HepG2 (cell line): Measurements from ENCODE around the gene ATP23. TPM values are rescaled to one million over a fixed set of nuclear protein-coding genes. Genes with fewer than 3 reads are reported as not detected.

Experiments
- ATF2 ChIP-seq: sonication (generic); formaldehyde crosslinking; IDR thresholded peaks from 2 replicates; pipeline ENCODE4 v1.4.0; 2020; ENCODE audit warnings: missing genetic modification reagents
- BATF2 ChIP-seq: sonication (generic); formaldehyde crosslinking; IDR thresholded peaks from 2 replicates; pipeline ENCODE4 v1.8.0; 2022; ENCODE audit warnings: mild to moderate bottlenecking, missing genetic modification reagents, moderate library complexity
- JUNB ChIP-seq: sonication (generic); formaldehyde crosslinking; IDR thresholded peaks from 2 replicates; pipeline ENCODE4 v1.8.0; 2022; ENCODE audit warnings: missing genetic modification reagents, mild to moderate bottlenecking, borderline replicate concordance
- KDM4B ChIP-seq: sonication (generic); formaldehyde crosslinking; IDR thresholded peaks from 2 replicates; pipeline ENCODE4 v1.4.0; 2020; ENCODE audit warnings: missing genetic modification reagents
- NFYC ChIP-seq: IDR thresholded peaks from 2 replicates; pipeline ENCODE4 v1.6.1; 2016; ENCODE audit warnings: missing genetic modification reagents, missing compliant biosample characterization
- SKIL ChIP-seq: sonication (generic); formaldehyde crosslinking; IDR thresholded peaks from 2 replicates; pipeline ENCODE4 v1.8.0; 2022; ENCODE audit warnings: missing genetic modification reagents, mild to moderate bottlenecking, moderate library complexity, borderline replicate concordance
- TARDBP ChIP-seq: sonication (generic); formaldehyde crosslinking; IDR thresholded peaks from 2 replicates; pipeline ENCODE4 v1.8.0; 2022; ENCODE audit warnings: mild to moderate bottlenecking, missing genetic modification reagents
- ZNF318 ChIP-seq: sonication (generic); formaldehyde crosslinking; IDR thresholded peaks from 2 replicates; pipeline ENCODE4 v1.4.0; 2020; ENCODE audit warnings: mild to moderate bottlenecking, missing genetic modification reagents
- ZNF550 ChIP-seq: sonication (generic); formaldehyde crosslinking; IDR thresholded peaks from 2 replicates; pipeline ENCODE4 v1.4.0; 2020; ENCODE audit warnings: mild to moderate bottlenecking, missing genetic modification reagents, borderline replicate concordance
- ZNF841 ChIP-seq: sonication (generic); formaldehyde crosslinking; IDR thresholded peaks from 2 replicates; pipeline ENCODE4 v1.8.1; 2023; ENCODE audit warnings: missing genetic modification reagents, borderline replicate concordance
- ZSCAN22 ChIP-seq: sonication (generic); formaldehyde crosslinking; IDR thresholded peaks from 2 replicates; pipeline ENCODE4 v1.4.0; 2020; ENCODE audit warnings: mild to moderate bottlenecking, missing genetic modification reagents
- polyA plus RNA-seq, 8 experiments: library from polyadenylated mRNA; depleted of rRNA in 3 of 8; stranded (reverse) in 7 of 8; unstranded in 1 of 8; fragments of >200 nt; fragmentation: Illumina TruSeq in 4 of 8; extraction: Trizol in 4 of 8; gene quantifications; 2 replicates each; pipeline versions ENCODE4 v1.2.1 to v1.2.3, GENCODE V29; 2011 to 2016; ENCODE audit warnings: low read depth in 4 of 8, missing spikeins in 1 of 8, mixed read lengths in 1 of 8; ENCODE audit not compliant: insufficient read depth in 1 of 8
- total RNA-seq, 5 experiments: library from RNA; depleted of rRNA; stranded (reverse); fragments of >200 nt; fragmentation: Illumina TruSeq; extraction: Trizol; gene quantifications; 2 replicates each; pipeline ENCODE4 v1.2.3, GENCODE V29; 2016; ENCODE audit warnings: low read depth in 1 of 5

The ATP23 gene
- total and polyA plus RNA-seq, 2 of the 13 experiments (the other 11 are each of a cell fraction or from before 2014, with no cell fraction given): 12.1 to 14.7 TPM

GRCh38 chr12:57904848-57905811 is 36.2 kb upstream of the ATP23 start (continued):
- no peak for TF ChIP-seq BATF2 (CRISPR knock-in tag)
- no peak for TF ChIP-seq KDM4B
- TF ChIP-seq ZSCAN22 (CRISPR knock-in tag): no peak
- no peak for TF ChIP-seq NFYC
- no peak for TF ChIP-seq ZNF318
- TF ChIP-seq TARDBP (CRISPR knock-in tag): 0 out of 2 replicates have a peak, but pooled peaks have one; percentile 32
- TF ChIP-seq ATF2 (CRISPR knock-in tag): 0 out of 2 replicates have a peak, but pooled peaks have one; percentile 58
- no peak for TF ChIP-seq JUNB
- no peak for TF ChIP-seq SKIL
- no peak for TF ChIP-seq ZNF841
- no peak for TF ChIP-seq ZNF550 (CRISPR knock-in tag)
